Lower leg skin (tissue), 4 donors: ENCODE results near the gene MROH9. TPM values are rescaled to one million over a fixed set of nuclear protein-coding genes. Genes with fewer than 3 reads are reported as not detected.
"Not testable (repeated sequence)": the region's sequence is repeated elsewhere in the genome, so short reads cannot be mapped to it uniquely, and the experiment has no call there.

Source experiments
- DNase-seq, 2 donors: peaks; one replicate each; pipeline ENCODE4 v3.0.0-alpha.2; 2019; ENCODE audit warnings: low spot score in 2 of 2
- H3K4me3 ChIP-seq: fragments of 200-600 bp; sonication (generic); 2 replicates; pipeline ENCODE4 v1.5.1; 2017; ENCODE audit warnings: mild to moderate bottlenecking, low read depth; ENCODE audit not compliant: poor library complexity, severe bottlenecking
- POLR2A ChIP-seq, 2 donors: fragments of 450-650 bp; IDR thresholded peaks; one replicate each; pipeline ENCODE4 v1.6.1; 2016 to 2017; ENCODE audit warnings: antibody characterized with exemption in 2 of 2, mild to moderate bottlenecking in 1 of 2, moderate library complexity in 1 of 2
- WGBS, 2 donors: methylation state at CpG; one replicate each; pipeline ENCODE4 v1.1.5; 2018; 5-methylcytosine and 5-hydroxymethylcytosine counted together
- intact Hi-C: fragments of 100-400 bp; cut with DNase I; formaldehyde crosslinking; loops from one replicate; pipeline ENCODE4 v1.15.0; 2023; ENCODE audit warnings: low total_unique reads
- total RNA-seq, 4 donors: library from RNA; depleted of rRNA; stranded (reverse); fragments of >200 nt; gene quantifications; one replicate each; pipeline ENCODE4 v1.1.0, GENCODE V29; 2016
- TF ChIP-seq, protein P1 (sequence below), 3 donors: fragments of 450-650 bp; IDR thresholded peaks; one replicate each; pipeline ENCODE4 v1.5.1; 2016; ENCODE audit warnings: antibody characterized with exemption in 3 of 3, mild to moderate bottlenecking in 3 of 3, moderate library complexity in 2 of 3

Gene MROH9
- total RNA-seq, 4 donors from 2014 or later: not detected

- intact Hi-C loops: no loop called here
- no peak overlapping the region for H3K4me3 ChIP-seq
- TF ChIP-seq, protein P1, sequence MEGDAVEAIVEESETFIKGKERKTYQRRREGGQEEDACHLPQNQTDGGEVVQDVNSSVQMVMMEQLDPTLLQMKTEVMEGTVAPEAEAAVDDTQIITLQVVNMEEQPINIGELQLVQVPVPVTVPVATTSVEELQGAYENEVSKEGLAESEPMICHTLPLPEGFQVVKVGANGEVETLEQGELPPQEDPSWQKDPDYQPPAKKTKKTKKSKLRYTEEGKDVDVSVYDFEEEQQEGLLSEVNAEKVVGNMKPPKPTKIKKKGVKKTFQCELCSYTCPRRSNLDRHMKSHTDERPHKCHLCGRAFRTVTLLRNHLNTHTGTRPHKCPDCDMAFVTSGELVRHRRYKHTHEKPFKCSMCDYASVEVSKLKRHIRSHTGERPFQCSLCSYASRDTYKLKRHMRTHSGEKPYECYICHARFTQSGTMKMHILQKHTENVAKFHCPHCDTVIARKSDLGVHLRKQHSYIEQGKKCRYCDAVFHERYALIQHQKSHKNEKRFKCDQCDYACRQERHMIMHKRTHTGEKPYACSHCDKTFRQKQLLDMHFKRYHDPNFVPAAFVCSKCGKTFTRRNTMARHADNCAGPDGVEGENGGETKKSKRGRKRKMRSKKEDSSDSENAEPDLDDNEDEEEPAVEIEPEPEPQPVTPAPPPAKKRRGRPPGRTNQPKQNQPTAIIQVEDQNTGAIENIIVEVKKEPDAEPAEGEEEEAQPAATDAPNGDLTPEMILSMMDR (IDR thresholded peaks at IDR 0.05): no peak
- TF ChIP-seq POLR2A (IDR thresholded peaks at IDR 0.05): no peak
- DNase-seq: no peak
- WGBS, 2 donors: 21 to 30% methylated on average over 4 of the region's 4 CpGs
These were observed 5.9 kb upstream of the MROH9 start for GRCh38 chr1:170929412-170929834.

GRCh38 chr1:170929835-170930554 is 5.3 kb upstream of the MROH9 start:
- intact Hi-C loops: no loop called here
- TF ChIP-seq, protein P1 (IDR thresholded peaks at IDR 0.05): peak in 1 of 3 donors; percentile 7
- TF ChIP-seq POLR2A (IDR thresholded peaks at IDR 0.05): no peak
- 3 to 11% methylated on average over 7 of the region's 7 CpGs for WGBS, 2 donors
- H3K4me3 ChIP-seq: no peak overlapping the region
- peak in 1 of 2 donors; percentile 25 for DNase-seq

- TF ChIP-seq, protein P1 (IDR thresholded peaks at IDR 0.05): no peak
- no peak for TF ChIP-seq POLR2A (IDR thresholded peaks at IDR 0.05)
- WGBS, 2 donors: 94 to 96% methylated on average over 2 of the region's 2 CpGs
- no peak for DNase-seq
- intact Hi-C loops: no loop called here
- H3K4me3 ChIP-seq: no peak overlapping the region
These were observed 3.7 kb upstream of the MROH9 start for GRCh38 chr1:170931650-170932049.

GRCh38 chr1:170932236-170932635 is 3.1 kb upstream of the MROH9 start:
- DNase-seq: no peak
- 87 to 88% methylated on average over 3 of the region's 3 CpGs for WGBS, 2 donors
- H3K4me3 ChIP-seq: no peak overlapping the region
- TF ChIP-seq, protein P1 (IDR thresholded peaks at IDR 0.05): no peak
- no peak for TF ChIP-seq POLR2A (IDR thresholded peaks at IDR 0.05)
- intact Hi-C loops: no loop called here

GRCh38 chr1:170938281-170938680 is 2.9 kb downstream of the MROH9 start:
- H3K4me3 ChIP-seq: no peak overlapping the region
- TF ChIP-seq, protein P1 (IDR thresholded peaks at IDR 0.05): no peak
- TF ChIP-seq POLR2A (IDR thresholded peaks at IDR 0.05): no peak
- intact Hi-C loops: no loop called here
- 95 to 97% methylated on average over 3 of the region's 3 CpGs for WGBS, 2 donors
- no peak for DNase-seq

- 48 to 72% methylated on average over 2 of the region's 2 CpGs for WGBS, 2 donors
- H3K4me3 ChIP-seq: no peak overlapping the region
- TF ChIP-seq, protein P1 (IDR thresholded peaks at IDR 0.05): no peak
- TF ChIP-seq POLR2A (IDR thresholded peaks at IDR 0.05): no peak
- no peak for DNase-seq
- intact Hi-C loops: no loop called here
These were observed 4.1 kb downstream of the MROH9 start for GRCh38 chr1:170939476-170939875.

- intact Hi-C loops, DNase-seq, H3K4me3 ChIP-seq: not testable (repeated sequence)
- WGBS, 2 donors: 53 to 71% methylated on average over 1 of the region's 1 CpG
These were observed 16.4 kb downstream of the MROH9 start for GRCh38 chr1:170951744-170952143.
